GM23338 (cell line): ENCODE data around the gene PLEKHA7. TPM values are rescaled to one million over a fixed set of nuclear protein-coding genes. Genes with fewer than 3 reads are reported as not detected.

ENCODE experiments used
- ATAC-seq: fragments of 200-7000 bp; cut with Tn5 transposase; 3 replicates; pipeline ENCODE4 v1.9.1; 2020
- DNase-seq: peaks from one replicate; pipeline ENCODE4 v3.0.0-alpha.2; 2015; ENCODE audit warnings: low spot score
- H2AFZ ChIP-seq: fragments of 200-600 bp; sonication (generic); 2 replicates; pipeline ENCODE4 v1.8.0; 2016; ENCODE audit warnings: antibody characterized with exemption, mild to moderate bottlenecking, moderate library complexity
- H3F3A ChIP-seq: fragments of 200-600 bp; sonication (generic); replicated peaks from 2 replicates; pipeline ENCODE4 v1.8.0; 2017; ENCODE audit warnings: antibody characterized with exemption, mixed run types, low read depth
- H3K27ac ChIP-seq: fragments of 200-600 bp; sonication (generic); 2 replicates; pipeline ENCODE4 v1.6.1; 2016; ENCODE audit warnings: low read depth
- H3K27me3 ChIP-seq: fragments of 200-600 bp; sonication (generic); 2 replicates; pipeline ENCODE4 v1.8.0; 2016; ENCODE audit warnings: mild to moderate bottlenecking, mixed run types, moderate library complexity; ENCODE audit not compliant: insufficient read depth
- H3K36me3 ChIP-seq: fragments of 200-600 bp; sonication (generic); 2 replicates; pipeline ENCODE4 v1.8.0; 2016; ENCODE audit warnings: mild to moderate bottlenecking; ENCODE audit not compliant: insufficient read depth
- H3K4me1 ChIP-seq: fragments of 200-600 bp; sonication (generic); 2 replicates; pipeline ENCODE4 v1.8.0; 2016; ENCODE audit warnings: mild to moderate bottlenecking, moderate library complexity; ENCODE audit not compliant: insufficient read depth
- H3K4me2 ChIP-seq: fragments of 200-600 bp; sonication (generic); 2 replicates; pipeline ENCODE4 v1.7.1; 2017; ENCODE audit warnings: mixed run types
- H3K4me3 ChIP-seq: fragments of 200-600 bp; sonication (generic); 2 replicates; pipeline ENCODE4 v1.6.1; 2016; ENCODE audit warnings: mixed run types
- H3K79me2 ChIP-seq: fragments of 200-600 bp; sonication (generic); replicated peaks from 2 replicates; pipeline ENCODE4 v1.8.0; 2017; ENCODE audit warnings: mild to moderate bottlenecking; ENCODE audit not compliant: insufficient read depth
- H3K9me2 ChIP-seq: fragments of 200-600 bp; sonication (generic); 2 replicates; pipeline ENCODE4 v1.8.0; 2017; ENCODE audit not compliant: insufficient read depth
- H4K20me1 ChIP-seq: fragments of 200-600 bp; sonication (generic); replicated peaks from 2 replicates; pipeline ENCODE4 v1.8.0; 2017; ENCODE audit warnings: mild to moderate bottlenecking; ENCODE audit not compliant: insufficient read depth
- H3K27ac Mint-ChIP-seq: 2 replicates; pipeline ENCODE4 v1.8.0; 2020; ENCODE audit warnings: inconsistent platforms, mild to moderate bottlenecking, moderate library complexity, mixed read lengths
- H3K27me3 Mint-ChIP-seq: 3 replicates; pipeline ENCODE4 v1.8.0; 2022; ENCODE audit warnings: low read depth, mild to moderate bottlenecking, moderate library complexity, mixed read lengths, inconsistent platforms; ENCODE audit not compliant: insufficient read depth, poor library complexity
- H3K36me3 Mint-ChIP-seq: 3 replicates; pipeline ENCODE4 v1.8.0; 2021; ENCODE audit warnings: low read depth, mild to moderate bottlenecking, inconsistent platforms, moderate library complexity, mixed read lengths
- H3K4me1 Mint-ChIP-seq: 3 replicates; pipeline ENCODE4 v1.8.0; 2020; ENCODE audit warnings: mild to moderate bottlenecking, inconsistent platforms, mixed read lengths
- H3K4me3 Mint-ChIP-seq: 3 replicates; pipeline ENCODE4 v1.8.0; 2021; ENCODE audit warnings: moderate library complexity, mild to moderate bottlenecking, inconsistent platforms, mixed read lengths
- H3K9me3 Mint-ChIP-seq: 3 replicates; pipeline ENCODE4 v1.8.0; 2020; ENCODE audit warnings: moderate library complexity, mild to moderate bottlenecking, inconsistent platforms, mixed read lengths
- CREB1 ChIP-seq: fragments of 250-450 bp; sonication (Bioruptor Pico); IDR thresholded peaks from 2 replicates; pipeline ENCODE4 v1.5.0; 2020; ENCODE audit warnings: low read depth, mild to moderate bottlenecking, moderate library complexity
- CTCF ChIP-seq, 2 experiments: fragments of 200-600 bp in 1 of 2; sonication (generic) in 1 of 2; conservative IDR thresholded peaks; 2 replicates each; pipeline versions ENCODE4 v1.5.1 to v1.6.1; 2016 to 2017; ENCODE audit warnings: antibody characterized with exemption in 2 of 2, low read depth in 2 of 2, mild to moderate bottlenecking in 2 of 2, moderate library complexity in 1 of 2
- ETS1 ChIP-seq: IDR thresholded peaks from 2 replicates; pipeline ENCODE4 v1.6.1; 2016; ENCODE audit warnings: antibody characterized with exemption
- EZH2 ChIP-seq: fragments of 200-600 bp; sonication (generic); IDR thresholded peaks from one replicate; pipeline ENCODE4 v1.8.0; 2017; ENCODE audit warnings: antibody characterized with exemption, mild to moderate bottlenecking, low read depth; ENCODE audit not compliant: unreplicated experiment
- EZH2phosphoT487 ChIP-seq: fragments of 200-600 bp; sonication (generic); IDR thresholded peaks from one replicate; pipeline ENCODE4 v1.8.1; 2018; ENCODE audit warnings: antibody characterized with exemption; ENCODE audit not compliant: unreplicated experiment
- JUNB ChIP-seq: IDR thresholded peaks from one replicate; pipeline ENCODE4 v1.6.1; 2016; ENCODE audit warnings: antibody characterized with exemption; ENCODE audit not compliant: unreplicated experiment
- NANOG ChIP-seq: IDR thresholded peaks from 2 replicates; pipeline ENCODE4 v1.6.1; 2016; ENCODE audit warnings: antibody characterized with exemption, borderline replicate concordance
- POLR2AphosphoS5 ChIP-seq: IDR thresholded peaks from 2 replicates; pipeline ENCODE4 v1.6.1; 2016; ENCODE audit warnings: antibody characterized with exemption, low read depth
- REST ChIP-seq: IDR thresholded peaks from one replicate; pipeline ENCODE4 v1.6.1; 2018; ENCODE audit warnings: antibody characterized with exemption; ENCODE audit not compliant: unreplicated experiment
- STAT1 ChIP-seq: IDR thresholded peaks from one replicate; pipeline ENCODE4 v1.6.1; 2016; ENCODE audit warnings: antibody characterized with exemption; ENCODE audit not compliant: unreplicated experiment
- ZNF114 ChIP-seq: fragments of 250-450 bp; sonication (Bioruptor Pico); IDR thresholded peaks from 2 replicates; pipeline ENCODE4 v1.5.0; 2020; ENCODE audit warnings: mild to moderate bottlenecking, moderate library complexity
- ZNF331 ChIP-seq: fragments of 250-450 bp; sonication (Bioruptor Pico); IDR thresholded peaks from 2 replicates; pipeline ENCODE4 v1.5.0; 2020; ENCODE audit warnings: low read depth, mild to moderate bottlenecking, moderate library complexity
- polyA plus RNA-seq: library from polyadenylated mRNA; unstranded; fragments of >200 nt; fragmentation: Nextera tagmentation; extraction: Ambion mirVana; gene quantifications from 2 replicates; pipeline ENCODE4 v1.2.1, GENCODE V29; 2016
- total RNA-seq: library from RNA; depleted of rRNA; stranded (reverse); fragments of >200 nt; shearing (Covaris generic); gene quantifications from 2 replicates; pipeline ENCODE4 v1.2.3, GENCODE V29; 2014
- TF ChIP-seq, protein P1 (sequence below): fragments of 250-450 bp; sonication (Bioruptor Pico); IDR thresholded peaks from 2 replicates; pipeline ENCODE4 v1.5.0; 2020; ENCODE audit warnings: mild to moderate bottlenecking, moderate library complexity

PLEKHA7 gene
- total and polyA plus RNA-seq, 2 experiments from 2014 or later = 9.7 to 15.8 TPM

DNA sequence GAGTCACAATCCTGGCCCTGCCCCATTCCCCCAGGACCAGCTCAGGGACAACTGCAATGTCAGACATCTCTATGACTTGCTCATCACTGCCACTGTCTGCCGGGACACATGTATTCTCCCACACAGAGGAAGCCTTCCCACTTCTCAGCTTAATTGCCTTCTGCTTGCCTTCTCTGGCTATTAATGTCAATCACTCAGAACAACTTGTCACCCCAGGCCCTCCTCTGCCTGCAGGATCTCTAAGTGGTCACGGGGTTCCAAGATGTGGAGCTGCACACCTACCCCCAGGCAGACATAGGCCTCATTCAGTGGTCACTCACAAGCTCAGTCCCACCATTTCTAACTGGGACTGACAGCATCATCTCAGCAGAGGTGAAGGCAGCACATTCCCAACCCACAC is 15.1 kb downstream of the PLEKHA7 start:
- ATAC-seq (no peak), DNase-seq (no peak)
- H3K9me3 Mint-ChIP-seq = no peaks in the 10 kb centered on the region
- H3K36me3 Mint-ChIP-seq = no peaks in the 10 kb centered on the region
- H3K4me3 Mint-ChIP-seq = no peak overlapping the region
- Histone ChIP-seq H3K36me3 (no peaks in the 10 kb centered on the region), H3K9me2 (no peaks in the 10 kb centered on the region), H3K27me3 (no peaks in the 10 kb centered on the region), H3K27ac (no peak overlapping the region), H2AFZ (no peak overlapping the region), H3F3A (no peaks in the 10 kb centered on the region), H4K20me1 (peaks cover 9% of the 10 kb centered on the region), H3K4me3 (no peak overlapping the region), H3K4me1 (0 out of 2 replicates have a peak, but pooled peaks cover 3% of the 10 kb centered on the region), H3K79me2 (peaks cover 24% of the 10 kb centered on the region), H3K4me2 (no peak overlapping the region)
- no peak overlapping the region for H3K27ac Mint-ChIP-seq
- TF ChIP-seq NANOG (no peak), EZH2phosphoT487 (no peak), CTCF (conservative IDR thresholded peaks at IDR 0.05; ENCODE audit: low read depth in 2 of 2) (no peak), REST (no peak), ETS1 (no peak), STAT1 (no peak), POLR2AphosphoS5 (no peak), CREB1 (no peak), EZH2 (no peak), JUNB (no peak), ZNF331 (no peak), ZNF114 (CRISPR knock-in tag) (no peak)
- TF ChIP-seq, protein P1, sequence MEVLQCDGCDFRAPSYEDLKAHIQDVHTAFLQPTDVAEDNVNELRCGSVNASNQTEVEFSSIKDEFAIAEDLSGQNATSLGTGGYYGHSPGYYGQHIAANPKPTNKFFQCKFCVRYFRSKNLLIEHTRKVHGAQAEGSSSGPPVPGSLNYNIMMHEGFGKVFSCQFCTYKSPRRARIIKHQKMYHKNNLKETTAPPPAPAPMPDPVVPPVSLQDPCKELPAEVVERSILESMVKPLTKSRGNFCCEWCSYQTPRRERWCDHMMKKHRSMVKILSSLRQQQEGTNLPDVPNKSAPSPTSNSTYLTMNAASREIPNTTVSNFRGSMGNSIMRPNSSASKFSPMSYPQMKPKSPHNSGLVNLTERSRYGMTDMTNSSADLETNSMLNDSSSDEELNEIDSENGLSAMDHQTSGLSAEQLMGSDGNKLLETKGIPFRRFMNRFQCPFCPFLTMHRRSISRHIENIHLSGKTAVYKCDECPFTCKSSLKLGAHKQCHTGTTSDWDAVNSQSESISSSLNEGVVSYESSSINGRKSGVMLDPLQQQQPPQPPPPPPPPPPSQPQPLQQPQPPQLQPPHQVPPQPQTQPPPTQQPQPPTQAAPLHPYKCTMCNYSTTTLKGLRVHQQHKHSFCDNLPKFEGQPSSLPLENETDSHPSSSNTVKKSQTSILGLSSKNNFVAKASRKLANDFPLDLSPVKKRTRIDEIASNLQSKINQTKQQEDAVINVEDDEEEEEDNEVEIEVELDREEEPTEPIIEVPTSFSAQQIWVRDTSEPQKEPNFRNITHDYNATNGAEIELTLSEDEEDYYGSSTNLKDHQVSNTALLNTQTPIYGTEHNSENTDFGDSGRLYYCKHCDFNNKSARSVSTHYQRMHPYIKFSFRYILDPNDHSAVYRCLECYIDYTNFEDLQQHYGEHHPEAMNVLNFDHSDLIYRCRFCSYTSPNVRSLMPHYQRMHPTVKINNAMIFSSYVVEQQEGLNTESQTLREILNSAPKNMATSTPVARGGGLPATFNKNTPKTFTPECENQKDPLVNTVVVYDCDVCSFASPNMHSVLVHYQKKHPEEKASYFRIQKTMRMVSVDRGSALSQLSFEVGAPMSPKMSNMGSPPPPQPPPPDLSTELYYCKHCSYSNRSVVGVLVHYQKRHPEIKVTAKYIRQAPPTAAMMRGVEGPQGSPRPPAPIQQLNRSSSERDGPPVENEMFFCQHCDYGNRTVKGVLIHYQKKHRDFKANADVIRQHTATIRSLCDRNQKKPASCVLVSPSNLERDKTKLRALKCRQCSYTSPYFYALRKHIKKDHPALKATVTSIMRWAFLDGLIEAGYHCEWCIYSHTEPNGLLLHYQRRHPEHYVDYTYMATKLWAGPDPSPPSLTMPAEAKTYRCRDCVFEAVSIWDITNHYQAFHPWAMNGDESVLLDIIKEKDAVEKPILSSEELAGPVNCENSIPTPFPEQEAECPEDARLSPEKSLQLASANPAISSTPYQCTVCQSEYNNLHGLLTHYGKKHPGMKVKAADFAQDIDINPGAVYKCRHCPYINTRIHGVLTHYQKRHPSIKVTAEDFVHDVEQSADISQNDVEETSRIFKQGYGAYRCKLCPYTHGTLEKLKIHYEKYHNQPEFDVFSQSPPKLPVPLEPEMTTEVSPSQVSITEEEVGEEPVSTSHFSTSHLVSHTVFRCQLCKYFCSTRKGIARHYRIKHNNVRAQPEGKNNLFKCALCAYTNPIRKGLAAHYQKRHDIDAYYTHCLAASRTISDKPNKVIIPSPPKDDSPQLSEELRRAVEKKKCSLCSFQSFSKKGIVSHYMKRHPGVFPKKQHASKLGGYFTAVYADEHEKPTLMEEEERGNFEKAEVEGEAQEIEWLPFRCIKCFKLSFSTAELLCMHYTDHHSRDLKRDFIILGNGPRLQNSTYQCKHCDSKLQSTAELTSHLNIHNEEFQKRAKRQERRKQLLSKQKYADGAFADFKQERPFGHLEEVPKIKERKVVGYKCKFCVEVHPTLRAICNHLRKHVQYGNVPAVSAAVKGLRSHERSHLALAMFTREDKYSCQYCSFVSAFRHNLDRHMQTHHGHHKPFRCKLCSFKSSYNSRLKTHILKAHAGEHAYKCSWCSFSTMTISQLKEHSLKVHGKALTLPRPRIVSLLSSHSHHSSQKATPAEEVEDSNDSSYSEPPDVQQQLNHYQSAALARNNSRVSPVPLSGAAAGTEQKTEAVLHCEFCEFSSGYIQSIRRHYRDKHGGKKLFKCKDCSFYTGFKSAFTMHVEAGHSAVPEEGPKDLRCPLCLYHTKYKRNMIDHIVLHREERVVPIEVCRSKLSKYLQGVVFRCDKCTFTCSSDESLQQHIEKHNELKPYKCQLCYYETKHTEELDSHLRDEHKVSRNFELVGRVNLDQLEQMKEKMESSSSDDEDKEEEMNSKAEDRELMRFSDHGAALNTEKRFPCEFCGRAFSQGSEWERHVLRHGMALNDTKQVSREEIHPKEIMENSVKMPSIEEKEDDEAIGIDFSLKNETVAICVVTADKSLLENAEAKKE (CRISPR knock-in tag) = no peak
- peaks cover 4% of the 10 kb centered on the region for H3K27me3 Mint-ChIP-seq
- peaks cover 14% of the 10 kb centered on the region for H3K4me1 Mint-ChIP-seq
